ENCODE measurements around the gene PHACTR3. TPM values are rescaled to one million over a fixed set of nuclear protein-coding genes. Genes with fewer than 3 reads are reported as not detected.

The PHACTR3 gene
- total RNA-seq, 4 donors from 2014 or later = 2.4 to 12.8 (median 9.7) TPM

DNA sequence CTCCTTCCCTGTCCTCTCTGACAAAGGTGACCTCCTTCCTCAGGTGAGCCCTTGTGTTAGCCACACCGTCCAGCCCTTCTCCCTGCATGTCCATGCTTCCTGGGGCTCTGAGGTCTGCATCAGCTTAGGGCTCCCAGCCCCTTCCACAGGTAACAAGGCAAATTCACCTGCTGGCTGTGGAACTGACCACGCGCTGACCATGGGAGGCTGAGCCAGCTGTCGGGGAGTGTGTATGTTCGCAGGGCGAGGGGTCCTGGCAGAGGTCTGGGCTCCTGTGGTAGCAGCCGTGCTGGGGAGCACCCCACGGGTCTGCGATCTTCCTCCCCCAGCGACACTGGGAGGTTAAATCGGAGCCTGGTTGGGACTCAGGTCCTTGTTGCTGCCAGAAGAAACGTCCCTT lies 136.7 kb downstream of the PHACTR3 start:
- no peak overlapping the region for H3K4me3 ChIP-seq
- no peaks in the 10 kb centered on the region for H3K9me3 ChIP-seq
- peaks cover 62% of the 10 kb centered on the region for H3K27me3 ChIP-seq
- no peak for DNase-seq (ENCODE audit: low spot score in 2 of 2)
- no peaks in the 10 kb centered on the region for H3K36me3 ChIP-seq
- TF ChIP-seq POLR2AphosphoS5 (IDR thresholded peaks at IDR 0.05) = no peak
- TF ChIP-seq EP300 (IDR thresholded peaks at IDR 0.05) = no peak
- TF ChIP-seq, protein P1, sequence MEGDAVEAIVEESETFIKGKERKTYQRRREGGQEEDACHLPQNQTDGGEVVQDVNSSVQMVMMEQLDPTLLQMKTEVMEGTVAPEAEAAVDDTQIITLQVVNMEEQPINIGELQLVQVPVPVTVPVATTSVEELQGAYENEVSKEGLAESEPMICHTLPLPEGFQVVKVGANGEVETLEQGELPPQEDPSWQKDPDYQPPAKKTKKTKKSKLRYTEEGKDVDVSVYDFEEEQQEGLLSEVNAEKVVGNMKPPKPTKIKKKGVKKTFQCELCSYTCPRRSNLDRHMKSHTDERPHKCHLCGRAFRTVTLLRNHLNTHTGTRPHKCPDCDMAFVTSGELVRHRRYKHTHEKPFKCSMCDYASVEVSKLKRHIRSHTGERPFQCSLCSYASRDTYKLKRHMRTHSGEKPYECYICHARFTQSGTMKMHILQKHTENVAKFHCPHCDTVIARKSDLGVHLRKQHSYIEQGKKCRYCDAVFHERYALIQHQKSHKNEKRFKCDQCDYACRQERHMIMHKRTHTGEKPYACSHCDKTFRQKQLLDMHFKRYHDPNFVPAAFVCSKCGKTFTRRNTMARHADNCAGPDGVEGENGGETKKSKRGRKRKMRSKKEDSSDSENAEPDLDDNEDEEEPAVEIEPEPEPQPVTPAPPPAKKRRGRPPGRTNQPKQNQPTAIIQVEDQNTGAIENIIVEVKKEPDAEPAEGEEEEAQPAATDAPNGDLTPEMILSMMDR (IDR thresholded peaks at IDR 0.05) = no peak
- TF ChIP-seq POLR2A (IDR thresholded peaks at IDR 0.05) = no peak
- WGBS = 85% methylated on average over 12 of the region's 12 CpGs
- H3K27ac ChIP-seq = no peak overlapping the region
- no peaks in the 10 kb centered on the region for H3K4me1 ChIP-seq

DNA sequence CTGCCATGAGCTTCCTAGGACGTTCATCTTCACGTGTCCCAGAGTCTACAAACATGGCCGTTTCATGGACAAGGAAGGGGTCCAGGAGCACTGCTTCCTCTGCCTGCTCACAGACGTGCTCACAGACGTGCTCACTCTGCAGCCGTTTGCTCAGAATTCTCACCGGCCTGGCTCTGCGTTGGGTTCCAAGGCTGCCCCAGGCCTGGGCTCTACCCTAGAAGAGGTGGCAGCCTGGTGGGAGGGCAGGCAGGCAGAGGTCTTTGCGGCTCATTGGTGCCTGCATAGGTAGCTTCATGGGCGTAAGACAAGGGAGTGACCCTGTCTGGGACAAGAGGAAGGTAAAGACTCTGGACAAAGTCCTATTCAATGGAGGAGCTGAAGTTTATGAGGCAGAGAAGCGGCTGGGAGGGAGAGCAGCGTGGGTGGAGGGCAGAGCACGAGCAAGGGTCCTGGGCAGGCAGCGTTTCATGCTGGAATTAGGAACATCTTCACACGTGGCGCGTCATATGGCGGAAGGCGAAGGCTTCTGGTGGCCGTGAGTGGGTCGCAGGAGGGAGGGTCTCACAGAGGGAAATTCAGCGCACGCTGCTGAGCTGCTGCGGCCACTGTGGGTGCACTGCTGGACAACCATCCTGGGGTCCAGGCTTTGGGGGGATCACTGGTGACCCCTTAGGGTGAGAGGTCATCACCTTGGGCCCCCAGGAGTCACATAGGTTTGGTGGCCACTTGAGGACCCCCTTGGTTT lies 138.2 kb downstream of the PHACTR3 start:
- WGBS = 84% methylated on average over 24 of the region's 24 CpGs
- H3K36me3 ChIP-seq = no peaks in the 10 kb centered on the region
- no peak overlapping the region for H3K4me3 ChIP-seq
- H3K27ac ChIP-seq = no peak overlapping the region
- DNase-seq (ENCODE audit: low spot score in 2 of 2) = no peak
- H3K27me3 ChIP-seq = peaks cover 47% of the 10 kb centered on the region
- no peaks in the 10 kb centered on the region for H3K4me1 ChIP-seq
- H3K9me3 ChIP-seq = no peaks in the 10 kb centered on the region
- TF ChIP-seq POLR2A (IDR thresholded peaks at IDR 0.05) (no peak), POLR2AphosphoS5 (IDR thresholded peaks at IDR 0.05) (no peak), EP300 (IDR thresholded peaks at IDR 0.05) (no peak)
- TF ChIP-seq, protein P1 (IDR thresholded peaks at IDR 0.05) = no peak

DNA sequence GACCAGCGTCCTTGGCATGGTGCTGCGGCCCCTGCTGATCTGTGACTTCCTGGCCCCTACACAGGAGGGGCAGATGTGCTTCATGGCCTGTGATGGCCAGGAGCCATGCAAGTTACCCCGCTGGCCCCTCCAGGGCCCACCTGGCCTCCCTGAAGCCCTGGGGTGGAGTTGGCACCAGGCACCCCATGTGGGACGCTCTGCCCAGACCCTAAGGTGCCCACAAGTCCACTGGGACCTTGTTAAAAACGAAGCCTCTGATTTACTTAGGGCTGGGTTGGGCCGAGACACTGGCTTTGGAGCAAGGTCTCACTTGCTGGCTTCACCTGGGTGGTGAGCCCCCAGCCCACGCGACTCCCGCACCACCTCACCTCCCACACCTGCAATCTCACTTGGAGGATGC lies 139.0 kb downstream of the PHACTR3 start:
- TF ChIP-seq POLR2AphosphoS5 (IDR thresholded peaks at IDR 0.05) = no peak
- TF ChIP-seq POLR2A (IDR thresholded peaks at IDR 0.05) = no peak
- TF ChIP-seq, protein P1 (IDR thresholded peaks at IDR 0.05) = no peak
- no peak for TF ChIP-seq EP300 (IDR thresholded peaks at IDR 0.05)
- 85% methylated on average over 7 of the region's 9 CpGs for WGBS
- no peak overlapping the region for H3K27ac ChIP-seq
- no peak for DNase-seq (ENCODE audit: low spot score in 2 of 2)
- H3K27me3 ChIP-seq = peaks cover 39% of the 10 kb centered on the region
- no peaks in the 10 kb centered on the region for H3K9me3 ChIP-seq
- no peak overlapping the region for H3K4me3 ChIP-seq
- H3K36me3 ChIP-seq = no peaks in the 10 kb centered on the region
- no peaks in the 10 kb centered on the region for H3K4me1 ChIP-seq

DNA sequence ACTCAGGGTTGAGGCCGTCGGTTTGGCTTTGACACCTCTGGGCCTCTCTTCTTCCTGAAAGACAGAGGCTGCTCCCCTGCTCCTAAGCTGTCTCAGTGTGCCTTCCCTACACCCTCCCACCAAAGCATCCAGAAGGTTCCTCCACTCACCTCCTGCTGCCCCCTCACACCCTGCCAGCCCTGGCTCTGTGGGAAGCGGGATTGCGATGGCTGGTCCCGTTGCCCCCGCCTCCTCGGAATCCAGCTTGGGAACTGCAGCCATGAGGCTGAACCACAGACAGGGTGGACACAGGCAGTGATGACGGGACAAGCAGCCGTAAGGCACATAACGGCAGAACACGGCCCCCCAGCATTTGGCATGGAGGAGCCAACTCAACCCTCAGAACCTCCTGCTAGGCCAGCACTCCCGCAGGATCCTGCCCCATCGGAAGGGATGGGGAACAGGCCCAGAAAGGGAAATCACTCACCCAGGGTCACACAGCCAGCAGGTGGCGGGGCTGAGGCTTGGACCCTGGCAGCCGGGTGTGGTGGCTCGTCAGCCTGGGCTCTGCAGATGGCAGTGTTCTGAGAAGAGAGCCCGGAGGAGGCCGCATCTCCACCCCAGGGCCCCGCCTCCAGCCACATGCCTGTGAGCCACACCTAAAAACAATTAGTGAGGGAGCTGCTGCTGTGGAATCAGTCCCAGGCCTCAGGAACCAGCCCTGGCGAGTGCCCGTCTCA lies 139.6 kb downstream of the PHACTR3 start:
- Histone ChIP-seq H3K27ac (no peak overlapping the region), H3K36me3 (no peaks in the 10 kb centered on the region), H3K4me3 (no peak overlapping the region), H3K27me3 (peaks cover 33% of the 10 kb centered on the region), H3K9me3 (no peaks in the 10 kb centered on the region), H3K4me1 (no peaks in the 10 kb centered on the region)
- no peak for DNase-seq (ENCODE audit: low spot score in 2 of 2)
- WGBS = 80% methylated on average over 9 of the region's 21 CpGs
- TF ChIP-seq POLR2AphosphoS5 (IDR thresholded peaks at IDR 0.05) (no peak), POLR2A (IDR thresholded peaks at IDR 0.05) (no peak), EP300 (IDR thresholded peaks at IDR 0.05) (no peak)
- TF ChIP-seq, protein P1 (IDR thresholded peaks at IDR 0.05) = no peak

DNA sequence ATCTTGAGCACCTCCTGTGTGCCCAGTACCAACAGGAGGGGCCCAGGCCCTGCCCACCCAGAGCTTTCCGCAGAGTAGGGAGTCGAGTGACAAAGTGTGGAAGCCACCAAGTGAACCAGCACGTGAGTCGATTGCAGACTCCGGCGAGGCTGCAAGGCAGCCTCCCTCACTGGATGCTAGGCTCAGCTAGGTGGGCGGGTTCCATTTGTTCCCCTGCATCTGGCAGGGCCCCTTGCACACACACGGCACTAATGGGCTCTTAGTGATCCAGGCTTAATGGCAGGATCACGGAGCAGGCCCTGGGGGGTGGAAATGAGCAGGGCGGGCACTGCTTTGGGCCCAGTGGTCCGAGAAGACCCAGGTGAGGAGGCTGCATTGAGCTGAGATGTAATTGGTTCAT lies 140.4 kb downstream of the PHACTR3 start:
- no peak for DNase-seq (ENCODE audit: low spot score in 2 of 2)
- no peak overlapping the region for H3K4me3 ChIP-seq
- no peaks in the 10 kb centered on the region for H3K9me3 ChIP-seq
- H3K36me3 ChIP-seq = no peaks in the 10 kb centered on the region
- no peak overlapping the region for H3K27ac ChIP-seq
- H3K4me1 ChIP-seq = peaks cover 4% of the 10 kb centered on the region
- peaks cover 32% of the 10 kb centered on the region for H3K27me3 ChIP-seq
- WGBS = 74% methylated on average over 11 of the region's 11 CpGs
- TF ChIP-seq EP300 (IDR thresholded peaks at IDR 0.05) = no peak
- TF ChIP-seq POLR2AphosphoS5 (IDR thresholded peaks at IDR 0.05) = no peak
- TF ChIP-seq, protein P1 (IDR thresholded peaks at IDR 0.05) = no peak
- no peak for TF ChIP-seq POLR2A (IDR thresholded peaks at IDR 0.05)

All from suprapubic skin (tissue), 4 donors.